ENCODE measurements around the gene HABP2.
A peak's percentile ranks its signal among the peaks of the same experiment; 100 is the strongest.

HABP2 gene

GRCh38 chr10:113518816-113519591 is 33.8 kb upstream of the HABP2 start:
- Histone ChIP-seq H3K36me3 (replicated peaks) (no peaks in the 10 kb centered on the region), H3K27ac (no peak overlapping the region), H3K27me3 (replicated peaks) (no peaks in the 10 kb centered on the region), H3K4me3 (ENCODE audit: low read depth, low read length) (no peak overlapping the region)
- DNase-seq = no peak
- TF ChIP-seq, protein P1, sequence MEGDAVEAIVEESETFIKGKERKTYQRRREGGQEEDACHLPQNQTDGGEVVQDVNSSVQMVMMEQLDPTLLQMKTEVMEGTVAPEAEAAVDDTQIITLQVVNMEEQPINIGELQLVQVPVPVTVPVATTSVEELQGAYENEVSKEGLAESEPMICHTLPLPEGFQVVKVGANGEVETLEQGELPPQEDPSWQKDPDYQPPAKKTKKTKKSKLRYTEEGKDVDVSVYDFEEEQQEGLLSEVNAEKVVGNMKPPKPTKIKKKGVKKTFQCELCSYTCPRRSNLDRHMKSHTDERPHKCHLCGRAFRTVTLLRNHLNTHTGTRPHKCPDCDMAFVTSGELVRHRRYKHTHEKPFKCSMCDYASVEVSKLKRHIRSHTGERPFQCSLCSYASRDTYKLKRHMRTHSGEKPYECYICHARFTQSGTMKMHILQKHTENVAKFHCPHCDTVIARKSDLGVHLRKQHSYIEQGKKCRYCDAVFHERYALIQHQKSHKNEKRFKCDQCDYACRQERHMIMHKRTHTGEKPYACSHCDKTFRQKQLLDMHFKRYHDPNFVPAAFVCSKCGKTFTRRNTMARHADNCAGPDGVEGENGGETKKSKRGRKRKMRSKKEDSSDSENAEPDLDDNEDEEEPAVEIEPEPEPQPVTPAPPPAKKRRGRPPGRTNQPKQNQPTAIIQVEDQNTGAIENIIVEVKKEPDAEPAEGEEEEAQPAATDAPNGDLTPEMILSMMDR (IDR thresholded peaks at IDR 0.05; ENCODE audit: low read depth, low read length, missing control alignments) = no peak
- in situ Hi-C loops (cut with HindIII; ENCODE audit: low pct_ligation_motif_present, low sequenced_read_pairs) = no loop called here

- DNase-seq = no peak
- H3K27ac ChIP-seq = no peak overlapping the region
- no peaks in the 10 kb centered on the region for H3K36me3 ChIP-seq (replicated peaks)
- H3K27me3 ChIP-seq (replicated peaks) = no peaks in the 10 kb centered on the region
- in situ Hi-C loops (cut with HindIII; ENCODE audit: low pct_ligation_motif_present, low sequenced_read_pairs) = no loop called here
- TF ChIP-seq, protein P1 (IDR thresholded peaks at IDR 0.05; ENCODE audit: low read depth, low read length, missing control alignments) = no peak
- no peak overlapping the region for H3K4me3 ChIP-seq (ENCODE audit: low read depth, low read length)
Measured at GRCh38 chr10:113519681-113520115, 33.2 kb upstream of the HABP2 start.

GRCh38 chr10:113520261-113520660 is 32.6 kb upstream of the HABP2 start:
- no peak for DNase-seq
- Histone ChIP-seq H3K27ac (no peak overlapping the region), H3K36me3 (replicated peaks) (no peaks in the 10 kb centered on the region), H3K27me3 (replicated peaks) (no peaks in the 10 kb centered on the region), H3K4me3 (ENCODE audit: low read depth, low read length) (no peak overlapping the region)
- TF ChIP-seq, protein P1 (IDR thresholded peaks at IDR 0.05; ENCODE audit: low read depth, low read length, missing control alignments) = no peak
- in situ Hi-C loops (cut with HindIII; ENCODE audit: low pct_ligation_motif_present, low sequenced_read_pairs) = no loop called here

GRCh38 chr10:113520690-113521474 is 32.0 kb upstream of the HABP2 start:
- no peak overlapping the region for H3K27ac ChIP-seq
- no peaks in the 10 kb centered on the region for H3K27me3 ChIP-seq (replicated peaks)
- TF ChIP-seq, protein P1 (IDR thresholded peaks at IDR 0.05; ENCODE audit: low read depth, low read length, missing control alignments) = peak; percentile 99
- DNase-seq = peak; percentile 72
- H3K36me3 ChIP-seq (replicated peaks) = no peaks in the 10 kb centered on the region
- in situ Hi-C loops (cut with HindIII; ENCODE audit: low pct_ligation_motif_present, low sequenced_read_pairs) = no loop called here
- H3K4me3 ChIP-seq (ENCODE audit: low read depth, low read length) = no peak overlapping the region

DNA sequence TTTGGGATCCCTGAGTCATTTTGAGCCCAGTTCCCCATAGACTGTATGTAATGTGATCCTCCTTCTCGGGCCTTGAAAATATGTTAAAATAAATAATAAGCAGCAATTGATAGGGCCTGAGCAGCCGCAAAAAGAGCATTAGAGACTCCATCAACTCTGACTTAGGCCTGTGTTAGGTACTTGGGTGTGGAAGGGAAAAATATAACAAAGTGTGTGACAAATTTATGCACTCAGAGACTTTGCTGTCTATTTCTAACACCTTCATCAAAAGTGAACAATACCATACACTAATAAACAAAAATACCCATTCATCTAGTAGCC is 31.4 kb upstream of the HABP2 start:
- in situ Hi-C loops (cut with HindIII; ENCODE audit: low pct_ligation_motif_present, low sequenced_read_pairs) = no loop called here
- TF ChIP-seq, protein P1 (IDR thresholded peaks at IDR 0.05; ENCODE audit: low read depth, low read length, missing control alignments) = no peak
- no peak for DNase-seq
- H3K27ac ChIP-seq = no peak overlapping the region
- no peaks in the 10 kb centered on the region for H3K27me3 ChIP-seq (replicated peaks)
- H3K36me3 ChIP-seq (replicated peaks) = no peaks in the 10 kb centered on the region
- no peak overlapping the region for H3K4me3 ChIP-seq (ENCODE audit: low read depth, low read length)

Data from brain microvascular endothelial cell (primary cell).